ENCODE data around the gene TRIM51.

DNA sequence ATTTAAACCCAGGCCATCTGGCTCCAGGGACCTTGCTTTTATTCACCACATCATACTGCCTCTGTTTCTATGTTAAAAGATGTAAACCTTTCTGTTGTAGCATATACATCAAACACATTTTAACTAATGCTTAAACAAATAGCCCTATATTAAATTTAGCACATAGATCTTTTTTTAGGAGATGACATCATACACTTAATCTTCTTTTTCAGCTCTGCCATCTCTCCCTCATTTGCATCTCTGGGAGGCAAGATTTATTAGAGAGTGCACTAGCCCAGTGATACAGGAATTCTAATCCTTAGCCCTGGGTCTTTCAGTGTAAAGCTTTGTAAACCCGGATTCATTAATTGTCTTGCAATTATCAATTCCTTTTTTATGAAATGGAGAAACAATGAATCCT, 31.0 kb upstream of the TRIM51 start:
- no peak for TF ChIP-seq PPARA (CRISPR knock-in tag; IDR thresholded peaks at IDR 0.05; ENCODE audit: borderline replicate concordance)
- TF ChIP-seq TOX (CRISPR knock-in tag; IDR thresholded peaks at IDR 0.05; ENCODE audit: borderline replicate concordance): no peak
